HUDEP-2 (cell line): ENCODE results near the gene CDH4.

Experiments
- DNase-seq, 76 experiments: peaks; one replicate each; lab custom pipeline; 2025; ENCODE audit not compliant: unreplicated experiment in 76 of 76; lab: John Stamatoyannopoulos, UW

Gene CDH4

DNA sequence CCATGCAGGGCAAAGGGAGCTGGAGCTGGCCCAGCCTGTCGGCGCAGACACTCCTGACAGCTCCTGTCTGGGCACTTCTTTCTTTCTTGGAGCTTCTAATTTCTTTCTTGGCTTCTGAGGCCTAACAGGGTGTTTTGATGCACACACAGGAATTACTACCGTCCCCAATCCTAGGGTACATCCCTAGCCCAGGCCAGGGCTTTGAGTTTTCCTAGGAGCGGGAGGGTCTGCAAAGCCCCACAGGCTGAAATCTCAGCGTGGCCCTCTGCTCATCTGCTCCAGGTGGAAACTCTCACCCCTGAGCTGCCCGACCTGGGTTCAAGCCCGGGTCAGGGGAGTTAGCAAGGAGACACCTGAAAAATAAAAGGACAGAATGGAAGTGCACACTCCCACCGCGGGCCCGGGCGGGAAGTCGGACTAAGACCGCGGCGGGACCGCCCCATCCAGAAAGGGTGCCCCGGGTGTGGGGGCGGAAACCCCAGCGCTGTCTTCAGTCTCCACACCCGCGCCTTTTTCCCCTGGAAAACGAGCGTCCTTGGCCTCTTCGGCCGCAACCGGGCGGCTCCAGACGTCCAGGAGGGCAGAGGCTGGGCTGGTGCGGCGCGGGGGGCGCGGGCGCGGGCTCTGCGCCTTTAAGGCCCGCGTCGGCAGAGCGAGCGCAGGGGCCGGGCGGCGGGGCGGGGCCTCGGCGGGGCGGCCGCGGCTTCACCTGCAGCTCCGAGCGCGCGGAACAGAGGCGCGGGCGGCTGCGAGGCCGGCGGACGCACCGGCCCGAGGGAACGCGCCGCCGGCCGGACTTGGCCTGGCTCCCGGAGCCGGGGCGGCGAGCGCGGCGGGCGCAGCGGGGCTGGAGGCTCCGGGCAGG is at the start of gene CDH4:
TSS of gene CDH4 (plus strand) at position 733 of the 865 bp plus-strand sequence.
- no peak for DNase-seq

GRCh38 chr20:61203320-61203719 is 48.7 kb upstream of the CDH4 start:
- DNase-seq: no peak

GRCh38 chr20:61204206-61204605 is 47.9 kb upstream of the CDH4 start:
- no peak for DNase-seq

DNA sequence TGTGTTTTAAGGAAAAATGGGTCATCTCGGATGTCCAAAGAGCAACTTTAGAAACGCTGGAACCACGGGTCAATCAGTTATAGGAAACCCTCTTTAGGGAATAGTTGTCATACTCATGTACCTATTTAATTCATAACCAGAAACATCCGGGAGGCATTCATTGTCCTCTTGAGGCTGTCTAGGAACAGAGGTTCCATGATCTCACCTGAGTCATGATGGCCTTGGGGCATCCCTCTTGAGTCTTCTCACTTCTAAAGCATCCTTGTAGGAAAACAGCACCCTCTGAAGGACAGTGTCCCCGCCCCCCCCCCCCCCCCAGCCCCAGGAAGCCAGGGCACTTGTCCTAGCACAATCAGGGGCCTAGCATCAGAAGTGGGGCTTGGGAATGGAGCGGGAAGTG is 46.3 kb upstream of the CDH4 start:
- DNase-seq: no peak

DNA sequence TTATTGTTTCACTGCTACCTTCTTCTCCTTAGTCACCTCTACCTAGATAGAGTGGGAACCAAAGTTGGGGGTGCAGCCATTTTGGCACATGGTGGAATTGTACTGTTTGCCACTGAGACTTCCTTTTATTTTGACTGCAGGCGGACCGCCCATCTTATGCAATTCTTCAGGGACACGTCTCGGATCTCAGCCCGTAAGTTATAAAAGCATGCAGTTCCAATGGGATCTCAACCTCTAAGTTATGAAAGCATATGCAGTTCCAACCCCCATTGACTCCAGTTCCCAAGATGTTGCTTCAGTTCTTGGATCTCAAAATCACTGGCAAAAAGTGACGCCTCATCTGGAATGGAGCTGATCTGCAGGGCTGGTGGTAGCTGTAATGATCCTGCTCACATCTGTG is 41.2 kb upstream of the CDH4 start:
- no peak for DNase-seq

DNA sequence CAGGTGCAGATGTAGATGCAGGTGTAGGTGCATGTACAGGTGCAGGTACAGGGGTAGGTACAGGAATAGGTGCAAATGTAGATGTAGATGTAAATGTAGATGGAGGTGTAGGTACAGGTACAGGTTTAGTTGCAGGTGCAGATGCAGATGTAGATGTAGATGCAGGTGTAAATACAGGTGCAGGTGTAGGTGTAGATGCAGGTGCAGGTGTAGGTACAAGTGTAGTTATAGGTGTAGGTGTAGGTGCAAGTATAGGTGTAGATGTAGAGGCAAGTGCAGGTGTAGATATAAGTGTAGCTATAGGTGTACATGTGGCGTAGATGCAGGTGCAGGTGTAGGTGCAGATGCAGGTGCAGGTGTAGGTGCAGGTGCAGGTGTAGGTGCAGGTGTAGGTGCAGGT is 34.2 kb upstream of the CDH4 start:
- no peak for DNase-seq

- no peak for DNase-seq
These were observed 33.0 kb upstream of the CDH4 start for GRCh38 chr20:61219021-61219431.

GRCh38 chr20:61220131-61220530 is 31.9 kb upstream of the CDH4 start:
- no peak for DNase-seq

GRCh38 chr20:61220626-61221325 is 31.3 kb upstream of the CDH4 start:
- DNase-seq: no peak

- no peak for DNase-seq
These were observed 29.4 kb upstream of the CDH4 start for GRCh38 chr20:61222699-61223098.

DNA sequence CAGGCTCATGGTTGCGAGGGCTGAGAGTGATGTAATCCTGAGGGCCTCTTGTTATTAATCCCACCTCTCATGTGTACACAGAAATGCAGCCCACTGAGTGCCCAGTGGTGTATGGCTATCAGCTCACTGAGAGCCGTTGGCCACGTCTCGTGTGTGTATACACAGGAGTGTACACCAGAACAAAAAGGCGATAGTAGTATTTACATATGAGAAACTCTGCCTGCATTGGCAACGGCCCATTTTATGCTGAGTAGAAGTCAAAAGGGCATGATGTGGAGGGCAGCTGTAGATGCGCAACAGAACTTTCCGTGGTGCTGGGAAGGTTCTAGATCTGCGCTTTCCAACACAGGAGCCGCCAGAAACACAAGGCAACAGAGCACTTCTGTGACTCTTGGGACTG is 28.9 kb upstream of the CDH4 start:
- no peak for DNase-seq

GRCh38 chr20:61230166-61230565 is 21.9 kb upstream of the CDH4 start:
- DNase-seq: no peak

DNA sequence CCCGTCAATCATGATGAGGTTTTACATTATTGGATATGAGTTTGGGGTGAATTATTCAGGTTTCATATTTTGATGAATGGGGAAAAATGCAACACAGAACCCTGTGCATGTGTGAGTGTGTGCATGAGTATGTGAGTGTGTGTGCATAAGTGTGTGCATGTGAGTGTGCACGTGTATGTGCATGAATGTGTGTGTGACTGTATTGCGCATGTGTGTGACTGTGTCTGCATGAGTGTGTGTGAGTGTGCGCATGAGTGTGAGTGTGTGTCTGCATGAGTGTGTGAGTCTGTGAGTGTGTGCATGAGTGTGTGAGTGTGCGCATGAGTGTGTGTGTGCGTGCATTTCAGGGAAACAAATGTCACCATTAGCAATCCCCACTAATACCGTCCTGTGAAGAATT is 18.5 kb upstream of the CDH4 start:
- DNase-seq: no peak

GRCh38 chr20:61234224-61234890 is 17.7 kb upstream of the CDH4 start:
- no peak for DNase-seq

DNA sequence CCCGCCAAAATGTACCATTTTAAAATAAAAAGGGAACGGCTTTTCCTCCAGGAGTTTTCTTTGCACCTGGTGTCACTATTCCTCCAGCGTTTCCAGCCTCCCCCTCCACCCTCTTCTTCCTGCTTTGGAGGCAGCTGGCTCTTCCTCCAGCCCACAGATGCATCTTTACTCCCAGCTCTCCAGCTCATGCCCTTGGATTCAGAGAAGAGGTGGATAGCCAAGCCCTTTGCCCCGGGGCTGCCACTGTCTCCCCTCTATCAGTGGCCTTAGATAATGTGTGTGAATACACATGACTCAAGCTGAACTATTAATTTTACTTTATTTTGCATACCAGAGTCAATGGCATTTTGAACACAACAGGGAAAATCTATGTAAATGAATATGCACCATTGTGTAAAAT is 15.3 kb upstream of the CDH4 start:
- no peak for DNase-seq

DNA sequence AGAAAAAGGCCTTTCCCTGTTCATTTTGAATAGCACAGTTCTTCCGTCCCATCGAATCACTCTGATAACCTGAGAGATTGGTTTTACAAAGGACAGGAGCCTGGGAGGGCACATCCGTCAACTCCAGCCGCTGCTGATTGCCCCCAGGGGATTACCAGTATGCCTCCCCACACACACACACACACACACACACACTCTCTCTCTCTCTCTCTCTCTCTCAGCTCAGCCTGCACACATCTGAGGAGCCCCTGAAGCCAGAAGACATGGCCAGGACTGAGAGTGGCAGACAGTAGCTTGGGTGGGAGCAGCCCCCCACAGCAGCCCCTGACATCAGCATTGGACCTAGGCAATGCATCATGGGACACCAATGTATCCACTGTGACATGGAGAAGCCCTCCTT is 13.2 kb upstream of the CDH4 start:
- DNase-seq: no peak

- DNase-seq: peak in 1 of 76 experiments; percentile 0
These were observed 11.2 kb upstream of the CDH4 start for GRCh38 chr20:61240814-61241213.

GRCh38 chr20:61244213-61244612 is 7.8 kb upstream of the CDH4 start:
- DNase-seq: no peak

GRCh38 chr20:61246269-61246668 is 5.8 kb upstream of the CDH4 start:
- no peak for DNase-seq

- no peak for DNase-seq
These were observed 2.4 kb upstream of the CDH4 start for GRCh38 chr20:61249626-61250025.

- DNase-seq: no peak
These were observed 671 bp downstream of the CDH4 start for GRCh38 chr20:61252601-61253263.
